ENCODE data around the gene PAQR8.

Gene PAQR8

GRCh38 chr6:52331793-52332457 is 30.0 kb upstream of the PAQR8 start:
- in situ Hi-C loops (cut with HindIII; ENCODE audit: low pct_unique_long_range_greater_than_20kb, low sequenced_read_pairs), result no loop called here

DNA sequence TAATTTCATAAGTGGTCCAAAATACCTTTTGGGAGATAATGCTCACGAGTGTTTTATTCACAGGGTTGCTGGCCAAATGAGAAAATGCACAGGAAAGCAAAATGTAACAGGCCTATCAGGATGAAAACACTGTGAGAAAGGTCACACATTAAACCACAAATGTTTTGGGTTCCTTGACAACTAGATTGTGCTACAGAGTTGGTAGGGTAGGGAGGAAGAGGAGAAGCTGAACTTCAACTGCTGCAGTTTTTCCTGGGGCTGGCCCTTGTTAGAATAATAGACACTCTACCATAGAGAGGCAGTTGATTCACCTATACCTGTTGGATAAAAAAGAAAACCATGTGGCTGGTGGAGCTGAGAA is 28.1 kb upstream of the PAQR8 start:
- DNase-seq (ENCODE audit: low read depth in 1 of 2, low spot score in 1 of 2), result no peak
- in situ Hi-C loops (cut with HindIII; ENCODE audit: low pct_unique_long_range_greater_than_20kb, low sequenced_read_pairs), result no loop called here
- no peak for TF ChIP-seq JUND (IDR thresholded peaks at IDR 0.05; ENCODE audit: low read depth)

More at GRCh38 chr6:52331793-52332457, 30.0 kb upstream of the PAQR8 start:
- no peak for DNase-seq (ENCODE audit: low read depth in 1 of 2, low spot score in 1 of 2)
- no peak for TF ChIP-seq JUND (IDR thresholded peaks at IDR 0.05; ENCODE audit: low read depth)

DNA sequence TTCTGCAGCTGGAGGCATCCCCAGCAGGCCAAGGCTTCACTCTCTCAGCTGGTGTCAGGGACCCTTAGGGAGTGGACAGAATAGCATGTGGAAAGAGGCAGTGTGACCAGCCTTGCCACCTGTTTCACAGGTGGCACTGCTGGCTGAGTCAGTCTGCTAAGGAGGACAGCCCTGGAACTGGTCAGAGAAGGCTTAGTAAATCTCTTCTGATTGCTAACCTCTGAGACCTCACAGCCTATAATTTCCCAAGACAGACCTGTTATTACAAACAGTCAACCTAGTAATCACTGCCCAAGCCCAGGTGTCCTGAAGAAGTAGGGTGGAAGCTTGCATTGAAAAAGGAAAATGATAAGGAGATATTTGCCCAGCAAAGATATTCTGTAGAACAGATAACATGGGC is 26.4 kb upstream of the PAQR8 start:
- DNase-seq (ENCODE audit: low read depth in 1 of 2, low spot score in 1 of 2), result peak in 1 of 2 experiments; percentile 8
- in situ Hi-C loops (cut with HindIII; ENCODE audit: low pct_unique_long_range_greater_than_20kb, low sequenced_read_pairs), result no loop called here
- TF ChIP-seq JUND (IDR thresholded peaks at IDR 0.05; ENCODE audit: low read depth), result no peak

GRCh38 chr6:52336919-52337561 is 24.9 kb upstream of the PAQR8 start:
- no peak for TF ChIP-seq JUND (IDR thresholded peaks at IDR 0.05; ENCODE audit: low read depth)
- in situ Hi-C loops (cut with HindIII; ENCODE audit: low pct_unique_long_range_greater_than_20kb, low sequenced_read_pairs), result no loop called here
- DNase-seq (ENCODE audit: low read depth in 1 of 2, low spot score in 1 of 2), result no peak

- in situ Hi-C loops (cut with HindIII; ENCODE audit: low pct_unique_long_range_greater_than_20kb, low sequenced_read_pairs), result no loop called here
- no peak for TF ChIP-seq JUND (IDR thresholded peaks at IDR 0.05; ENCODE audit: low read depth)
Measured at GRCh38 chr6:52337633-52338290, 24.2 kb upstream of the PAQR8 start.

GRCh38 chr6:52340603-52340880 is 21.4 kb upstream of the PAQR8 start:
- no peak for DNase-seq (ENCODE audit: low read depth in 1 of 2, low spot score in 1 of 2)
- in situ Hi-C loops (cut with HindIII; ENCODE audit: low pct_unique_long_range_greater_than_20kb, low sequenced_read_pairs), result no loop called here
- no peak for TF ChIP-seq JUND (IDR thresholded peaks at IDR 0.05; ENCODE audit: low read depth)

More at GRCh38 chr6:52337633-52338290, 24.2 kb upstream of the PAQR8 start:
- no peak for DNase-seq (ENCODE audit: low read depth in 1 of 2, low spot score in 1 of 2)

DNA sequence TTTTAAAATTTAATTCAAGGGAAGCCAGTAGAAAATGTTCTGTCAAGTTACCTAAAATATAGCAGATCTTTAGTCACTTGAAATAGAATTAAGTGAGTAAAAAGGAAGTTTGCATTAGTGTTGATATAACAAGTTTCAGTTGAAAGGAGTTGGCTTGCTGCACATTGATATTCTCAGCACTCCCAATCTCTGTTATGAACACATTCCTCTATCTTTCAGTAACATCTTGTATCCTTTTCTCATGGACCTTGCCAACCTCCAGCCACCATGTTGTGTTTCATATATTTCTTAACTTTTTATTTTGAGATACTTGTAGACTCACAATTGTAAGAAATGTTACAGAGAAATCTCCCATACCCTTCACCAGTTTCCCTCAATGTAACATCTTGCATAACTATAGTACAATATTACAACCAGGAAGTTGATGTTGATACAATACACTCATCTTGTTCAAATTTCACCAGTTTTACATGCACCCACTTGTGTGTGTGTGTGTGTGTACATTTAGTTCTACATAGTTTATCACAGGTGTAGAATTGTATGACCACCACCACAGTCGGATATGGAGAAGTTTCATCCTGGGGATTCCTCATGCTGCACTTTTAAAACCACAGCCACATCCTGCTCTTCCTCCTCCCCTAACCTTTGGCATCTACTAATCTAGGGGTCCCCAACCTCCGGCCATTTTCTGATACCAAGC is 20.2 kb upstream of the PAQR8 start:
- in situ Hi-C loops (cut with HindIII; ENCODE audit: low pct_unique_long_range_greater_than_20kb, low sequenced_read_pairs), result no loop called here
- TF ChIP-seq JUND (IDR thresholded peaks at IDR 0.05; ENCODE audit: low read depth), result no peak
- DNase-seq (ENCODE audit: low read depth in 1 of 2, low spot score in 1 of 2), result no peak

GRCh38 chr6:52345311-52345710 is 16.6 kb upstream of the PAQR8 start:
- no peak for TF ChIP-seq JUND (IDR thresholded peaks at IDR 0.05; ENCODE audit: low read depth)
- in situ Hi-C loops (cut with HindIII; ENCODE audit: low pct_unique_long_range_greater_than_20kb, low sequenced_read_pairs), result no loop called here
- no peak for DNase-seq (ENCODE audit: low read depth in 1 of 2, low spot score in 1 of 2)

DNA sequence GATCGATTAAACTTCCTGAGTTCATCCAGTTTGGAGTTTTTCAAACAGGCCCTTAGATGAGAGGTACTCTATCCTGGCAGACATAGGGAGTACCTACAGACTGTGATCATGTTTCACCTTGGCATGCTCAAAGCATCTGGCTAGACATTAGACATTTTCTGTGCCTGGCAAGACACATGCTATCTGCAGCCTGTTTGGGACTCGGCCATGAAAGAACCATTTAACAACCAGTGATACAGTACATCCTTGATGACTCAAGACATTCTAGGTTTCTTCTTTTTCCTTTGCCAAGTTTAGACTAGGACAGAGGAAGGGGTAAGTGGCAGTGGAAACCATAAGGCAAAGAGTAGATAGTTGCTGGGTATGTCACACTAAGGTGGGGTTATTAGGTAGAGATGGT is 15.4 kb upstream of the PAQR8 start:
- in situ Hi-C loops (cut with HindIII; ENCODE audit: low pct_unique_long_range_greater_than_20kb, low sequenced_read_pairs), result no loop called here
- TF ChIP-seq JUND (IDR thresholded peaks at IDR 0.05; ENCODE audit: low read depth), result no peak
- no peak for DNase-seq (ENCODE audit: low read depth in 1 of 2, low spot score in 1 of 2)

- TF ChIP-seq JUND (IDR thresholded peaks at IDR 0.05; ENCODE audit: low read depth), result no peak
- in situ Hi-C loops (cut with HindIII; ENCODE audit: low pct_unique_long_range_greater_than_20kb, low sequenced_read_pairs), result no loop called here
- peak in 1 of 2 experiments; percentile 39 for DNase-seq (ENCODE audit: low read depth in 1 of 2, low spot score in 1 of 2)
Measured at GRCh38 chr6:52347818-52348217, 14.1 kb upstream of the PAQR8 start.

GRCh38 chr6:52351879-52352238 is 10.1 kb upstream of the PAQR8 start:
- in situ Hi-C loops (cut with HindIII; ENCODE audit: low pct_unique_long_range_greater_than_20kb, low sequenced_read_pairs), result no loop called here
- DNase-seq (ENCODE audit: low read depth in 1 of 2, low spot score in 1 of 2), result no peak
- TF ChIP-seq JUND (IDR thresholded peaks at IDR 0.05; ENCODE audit: low read depth), result no peak

DNA sequence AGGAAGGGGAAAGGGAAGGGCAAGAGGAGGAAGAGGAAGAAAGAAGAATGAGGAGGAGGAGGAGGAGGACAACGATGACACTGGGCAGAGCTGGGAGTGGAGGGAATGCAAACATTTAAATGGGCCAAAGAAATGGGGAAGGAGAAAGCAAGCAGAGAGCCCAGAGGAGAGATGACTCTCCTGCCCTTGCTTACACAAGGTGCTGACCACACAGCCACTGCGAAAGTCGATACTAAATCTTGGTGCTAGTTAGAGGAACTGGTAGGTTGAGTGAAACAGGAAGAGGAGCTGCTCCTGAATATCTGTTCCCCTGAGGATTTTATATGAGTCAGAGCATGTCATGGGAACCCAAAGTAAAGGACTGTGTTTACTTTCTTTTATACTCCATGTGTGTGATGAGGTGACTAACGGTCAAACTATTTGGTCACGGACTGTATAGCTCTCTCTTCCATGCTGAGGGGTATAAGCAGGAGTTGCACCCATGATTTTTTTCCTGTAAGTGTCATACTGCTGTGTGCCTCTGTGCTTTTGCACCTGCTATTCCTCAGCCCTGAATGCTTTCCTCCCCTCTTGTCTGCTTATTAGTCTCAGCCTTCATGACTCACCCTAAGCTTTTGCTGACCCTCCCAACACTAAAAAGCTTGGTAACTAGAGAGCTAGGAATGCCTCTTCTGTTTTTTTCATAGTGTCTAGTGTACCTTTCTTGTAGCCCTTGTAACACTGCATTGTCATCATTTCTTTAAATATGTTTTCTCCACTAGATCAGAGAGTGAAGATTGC is 9.5 kb upstream of the PAQR8 start:
- in situ Hi-C loops (cut with HindIII; ENCODE audit: low pct_unique_long_range_greater_than_20kb, low sequenced_read_pairs), result no loop called here
- DNase-seq (ENCODE audit: low read depth in 1 of 2, low spot score in 1 of 2), result peak in 1 of 2 experiments; percentile 86
- peak; percentile 53; the same call in 1 of the 2 replicates for TF ChIP-seq JUND (IDR thresholded peaks at IDR 0.05; ENCODE audit: low read depth)

Measured in T47D (cell line).